ENCODE results near the gene AP1S1.

The AP1S1 gene

GRCh38 chr7:101159696-101160674 is 5.7 kb downstream of the AP1S1 start:
- DNase-seq (ENCODE audit: low read depth), result no peak

DNA sequence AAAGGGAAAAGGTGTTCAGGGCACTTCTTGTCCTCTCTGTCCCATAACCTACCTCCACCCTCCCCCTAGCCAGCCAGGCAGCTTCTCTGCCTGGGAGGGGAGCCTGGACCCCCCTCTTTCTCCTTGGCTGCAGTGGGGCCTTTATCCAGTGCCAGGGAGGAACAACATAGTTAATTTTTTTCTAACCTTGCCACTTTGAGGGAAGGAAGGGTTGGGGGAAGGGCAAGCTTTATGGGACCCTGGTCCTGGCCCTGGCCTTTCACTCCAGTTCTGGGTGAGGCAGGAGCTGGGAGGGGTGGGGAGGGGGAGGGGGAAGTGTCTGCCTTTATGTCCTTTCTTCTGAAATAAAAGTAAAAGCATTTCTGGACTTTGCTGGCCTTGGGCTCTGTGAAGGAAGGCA is 6.6 kb downstream of the AP1S1 start:
- DNase-seq (ENCODE audit: low read depth), result no peak

DNA sequence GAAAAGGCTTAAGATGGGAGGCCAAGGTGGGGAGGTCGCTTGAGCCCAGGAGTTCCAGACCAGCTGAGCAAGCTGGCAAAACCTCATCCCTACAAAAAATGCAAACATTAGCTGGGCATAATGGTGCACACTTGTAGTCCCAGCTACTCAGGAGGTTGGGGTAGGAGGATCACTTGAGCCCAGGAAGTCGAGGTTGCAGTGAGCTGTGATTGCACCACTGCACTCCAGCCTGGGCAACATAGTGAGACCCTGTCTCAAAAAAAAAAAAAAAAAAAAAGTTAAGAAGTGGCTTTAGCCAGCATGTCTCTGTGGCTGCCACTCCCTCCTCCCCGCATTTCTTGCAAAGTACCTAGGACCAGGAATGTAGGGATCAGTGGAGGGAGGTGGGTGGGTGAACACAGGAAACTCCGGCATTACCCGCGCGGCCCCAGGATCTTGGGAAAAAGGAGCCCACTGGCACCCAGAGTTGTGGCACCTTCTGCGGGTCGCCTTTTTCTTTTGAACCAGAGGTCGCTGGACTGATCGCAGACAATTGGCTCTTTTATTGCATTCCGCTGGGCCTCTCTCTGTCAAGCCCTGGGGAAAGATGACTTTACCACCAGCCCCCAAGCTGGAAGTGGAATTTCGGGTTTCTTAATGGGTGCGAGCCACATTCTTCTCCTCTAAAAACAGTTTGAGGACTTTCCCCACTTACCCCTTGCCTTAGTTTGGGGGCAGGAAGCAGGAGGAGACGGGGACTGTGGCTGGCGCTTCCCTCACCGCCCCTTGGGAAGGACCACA is 7.6 kb downstream of the AP1S1 start:
- no peak for DNase-seq (ENCODE audit: low read depth)

DNA sequence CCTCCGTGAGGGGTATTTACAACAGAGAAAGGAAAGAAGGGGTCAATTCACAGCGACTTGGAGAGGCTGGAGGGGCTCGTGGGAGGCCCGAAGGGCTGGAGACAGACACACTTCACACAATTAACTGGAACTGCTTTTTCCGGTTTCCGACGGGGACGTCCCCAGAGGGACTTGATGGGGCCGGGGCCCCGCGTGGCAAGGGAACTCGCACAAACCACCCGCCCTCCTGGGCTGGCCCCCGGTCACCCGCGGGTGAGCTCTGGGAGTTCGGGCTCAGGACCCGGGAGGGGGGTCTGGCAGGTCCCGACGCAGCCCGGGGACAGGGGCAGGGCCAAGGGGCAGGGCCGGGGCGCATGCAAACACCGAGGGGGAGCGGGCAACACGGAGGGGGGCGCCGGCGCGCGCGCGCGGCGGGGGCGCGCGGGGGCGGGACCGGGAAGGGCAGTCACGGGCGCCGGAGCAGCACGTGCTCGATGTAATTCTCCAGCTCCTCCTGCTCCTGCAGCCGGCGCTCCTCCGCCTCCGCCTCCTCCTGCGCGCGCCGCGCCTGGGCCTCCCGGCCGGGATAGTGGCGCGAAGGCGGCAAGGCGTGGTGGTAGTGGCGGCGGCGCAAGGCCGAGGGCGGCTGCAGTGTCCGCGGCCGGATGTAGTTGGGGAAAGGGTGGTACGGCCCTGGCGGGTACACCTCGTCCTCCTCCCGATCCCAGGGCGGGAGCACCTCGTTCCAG is 8.4 kb downstream of the AP1S1 start:
- no peak for DNase-seq (ENCODE audit: low read depth)

DNA sequence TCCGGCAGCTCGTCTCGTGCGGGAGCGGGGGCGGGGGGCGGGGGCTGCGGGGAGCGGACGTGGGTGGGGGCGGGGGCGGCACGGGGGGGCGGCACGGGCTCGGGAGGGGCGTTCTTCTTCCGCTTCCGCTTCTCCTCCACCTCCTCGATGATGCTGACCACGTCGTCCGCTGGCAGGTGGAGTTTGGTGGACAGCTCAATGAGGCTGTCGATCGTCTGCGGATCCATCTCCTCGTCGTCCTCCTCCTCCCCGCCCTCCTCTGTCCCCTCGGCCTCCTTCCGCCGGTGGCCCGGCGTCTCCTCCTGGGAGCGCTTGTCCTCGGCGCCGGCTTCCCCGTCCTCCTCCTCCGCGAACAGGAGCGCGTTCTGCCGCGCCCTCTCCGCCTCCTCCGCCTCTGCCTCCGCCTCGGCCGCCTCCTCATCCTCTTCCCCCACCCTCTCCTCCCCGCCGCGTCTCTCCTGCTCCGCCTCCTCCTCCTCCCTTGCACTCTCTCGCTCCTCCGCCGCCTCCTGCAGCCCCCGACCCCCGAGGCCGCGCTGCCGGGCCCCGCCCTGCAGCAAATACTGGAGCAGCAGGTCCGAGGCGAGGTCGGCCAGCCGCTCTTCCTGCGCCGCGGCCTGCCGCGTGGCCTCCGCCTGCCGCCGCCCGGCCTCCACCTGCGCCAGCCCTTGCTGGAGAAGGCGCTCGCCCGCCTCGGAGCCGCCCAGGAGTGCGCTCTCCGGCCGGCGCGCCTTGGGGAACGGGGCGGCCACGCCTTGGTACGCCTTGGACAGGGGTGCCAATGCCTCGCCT is 9.2 kb downstream of the AP1S1 start:
- DNase-seq (ENCODE audit: low read depth), result no peak

- DNase-seq (ENCODE audit: low read depth), result no peak
Observed at GRCh38 chr7:101164071-101164840, 10.0 kb downstream of the AP1S1 start.

DNA sequence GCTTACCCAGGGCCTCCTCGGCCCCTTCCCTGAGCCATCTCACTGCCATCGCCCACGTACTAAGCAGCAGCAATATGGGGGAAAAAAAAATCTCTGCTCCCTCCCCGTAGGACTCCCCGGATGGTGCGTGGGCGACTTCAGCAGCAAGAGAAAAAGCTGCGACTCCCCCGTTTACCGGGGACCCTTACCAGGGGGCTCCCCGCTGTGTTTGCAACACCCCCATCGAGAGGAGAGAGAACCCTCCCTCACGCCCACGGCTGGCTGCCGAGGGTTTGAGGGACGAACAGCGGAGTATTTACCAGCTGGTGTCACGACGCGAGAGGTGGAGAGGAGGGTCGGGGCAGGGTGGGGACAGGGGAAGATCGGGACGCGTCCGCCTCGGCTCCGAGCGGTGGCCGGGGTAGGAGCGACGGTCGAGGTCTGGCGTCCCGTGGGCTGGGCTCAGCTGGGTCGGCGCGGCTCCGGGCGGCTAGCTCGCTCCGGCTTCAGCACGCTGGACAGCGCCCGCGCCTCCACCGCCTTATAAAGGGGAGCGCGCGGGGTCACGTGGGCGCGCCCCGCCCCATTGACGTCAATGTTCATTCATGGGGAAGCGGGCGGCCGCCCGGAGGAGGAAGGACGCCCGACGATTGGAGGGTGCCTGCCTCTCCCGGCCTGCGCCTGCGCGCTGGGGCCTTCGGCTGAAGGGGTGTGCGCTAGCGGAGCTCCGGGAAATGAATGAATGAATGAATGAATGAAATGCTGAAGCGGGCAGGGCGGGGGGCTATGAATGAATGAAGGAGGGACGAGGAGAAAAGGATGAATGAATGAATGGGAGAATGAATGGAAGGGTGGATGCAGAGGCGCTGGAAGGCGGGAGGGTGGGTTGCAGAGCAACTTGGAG is 11.0 kb downstream of the AP1S1 start, which contains the start of gene VGF:
TSS of gene VGF (minus strand) at position 495 of the 883 bp plus-strand sequence. CDS start 726 bp downstream, outside the sequence.
- DNase-seq (ENCODE audit: low read depth), result peak; percentile 88

- DNase-seq (ENCODE audit: low read depth), result no peak
Observed at GRCh38 chr7:101165958-101166647, 11.8 kb downstream of the AP1S1 start.

DNA sequence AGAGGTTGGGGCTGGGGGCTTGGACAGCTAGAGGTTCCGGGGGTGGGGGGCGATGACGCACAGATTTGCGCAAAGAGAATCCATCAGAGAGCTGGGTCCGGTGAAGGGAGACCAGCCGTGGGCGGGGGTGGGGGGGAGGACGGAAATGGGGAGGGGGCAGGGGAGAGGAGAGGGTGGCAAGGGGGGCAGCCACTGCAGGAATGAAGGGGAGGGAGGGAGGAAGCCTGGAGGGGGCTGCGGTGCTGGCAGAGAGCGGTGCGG is 12.3 kb downstream of the AP1S1 start:
- no peak for DNase-seq (ENCODE audit: low read depth)

DNA sequence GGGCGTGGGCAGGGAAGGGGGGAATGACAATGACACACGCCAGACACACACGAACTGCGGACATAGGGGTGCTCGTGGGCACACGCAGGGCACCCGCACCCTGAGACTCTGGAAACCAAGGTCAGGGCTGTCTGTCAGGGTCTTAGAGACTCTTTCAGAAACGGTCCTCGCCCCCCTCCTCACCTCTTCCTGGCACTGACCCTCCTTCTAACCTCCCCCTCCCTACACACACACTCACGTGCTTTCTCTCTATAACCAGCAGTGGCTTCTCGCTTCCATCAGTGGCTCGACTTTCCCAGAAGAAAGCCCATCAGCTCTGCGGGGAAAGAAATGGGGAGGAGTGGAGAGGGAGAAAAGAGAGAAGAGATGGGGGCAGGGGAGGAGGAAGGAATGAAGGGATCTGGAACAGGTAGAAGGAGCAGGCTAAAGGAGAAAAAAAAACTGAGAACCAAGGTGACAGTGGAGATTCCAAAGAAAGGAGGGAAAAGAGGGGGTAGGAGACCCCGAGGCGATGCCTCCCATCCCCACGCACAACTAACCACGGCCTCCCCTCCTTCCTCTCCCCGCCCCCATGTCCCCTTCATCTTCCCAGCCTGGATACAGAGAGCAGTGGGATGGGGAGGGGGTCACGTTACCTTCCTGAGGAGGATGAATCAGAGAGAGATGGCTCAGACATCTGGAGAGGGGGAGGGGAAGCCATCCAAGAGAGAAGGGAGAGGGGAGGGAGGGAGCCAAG is 12.8 kb downstream of the AP1S1 start:
- DNase-seq (ENCODE audit: low read depth), result no peak

- DNase-seq (ENCODE audit: low read depth), result no peak
Observed at GRCh38 chr7:101167645-101168411, 13.6 kb downstream of the AP1S1 start.

- DNase-seq (ENCODE audit: low read depth), result no peak
Observed at GRCh38 chr7:101168412-101169049, 14.3 kb downstream of the AP1S1 start.

DNA sequence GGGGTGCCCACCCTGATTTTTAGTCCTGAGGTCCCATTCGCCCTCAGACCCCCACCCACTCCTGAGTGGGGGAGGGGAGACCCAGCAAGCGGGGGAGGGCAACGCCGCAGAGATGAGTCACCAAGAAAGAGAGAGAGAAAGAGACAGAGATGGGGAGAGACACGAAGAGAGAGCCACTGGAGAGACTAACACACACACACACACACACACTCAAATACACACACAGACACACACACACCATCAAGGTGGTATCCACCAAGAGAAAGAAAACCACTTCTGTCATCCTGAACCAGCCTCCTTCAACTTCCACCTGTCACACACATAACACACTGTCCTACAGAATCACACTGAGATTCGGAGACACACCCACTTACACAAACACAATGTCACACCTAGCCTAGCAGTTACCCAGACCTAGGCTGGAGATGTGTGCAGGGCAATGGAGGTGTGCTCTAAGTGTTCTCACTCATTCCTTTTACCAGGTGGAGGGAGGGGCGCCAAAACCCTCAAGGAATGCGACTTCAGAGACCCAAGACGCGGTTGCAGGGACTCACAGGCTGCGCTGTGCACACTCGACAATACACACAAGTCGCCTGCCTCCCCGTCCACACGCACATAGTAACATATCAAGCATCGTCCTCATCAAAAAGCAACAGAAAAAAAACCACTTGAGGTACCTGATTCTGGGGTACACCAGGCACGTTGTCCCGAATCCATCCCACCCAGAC is 15.0 kb downstream of the AP1S1 start:
- DNase-seq (ENCODE audit: low read depth), result no peak

- DNase-seq (ENCODE audit: low read depth), result no peak
Observed at GRCh38 chr7:101169838-101170551, 15.7 kb downstream of the AP1S1 start.

DNA sequence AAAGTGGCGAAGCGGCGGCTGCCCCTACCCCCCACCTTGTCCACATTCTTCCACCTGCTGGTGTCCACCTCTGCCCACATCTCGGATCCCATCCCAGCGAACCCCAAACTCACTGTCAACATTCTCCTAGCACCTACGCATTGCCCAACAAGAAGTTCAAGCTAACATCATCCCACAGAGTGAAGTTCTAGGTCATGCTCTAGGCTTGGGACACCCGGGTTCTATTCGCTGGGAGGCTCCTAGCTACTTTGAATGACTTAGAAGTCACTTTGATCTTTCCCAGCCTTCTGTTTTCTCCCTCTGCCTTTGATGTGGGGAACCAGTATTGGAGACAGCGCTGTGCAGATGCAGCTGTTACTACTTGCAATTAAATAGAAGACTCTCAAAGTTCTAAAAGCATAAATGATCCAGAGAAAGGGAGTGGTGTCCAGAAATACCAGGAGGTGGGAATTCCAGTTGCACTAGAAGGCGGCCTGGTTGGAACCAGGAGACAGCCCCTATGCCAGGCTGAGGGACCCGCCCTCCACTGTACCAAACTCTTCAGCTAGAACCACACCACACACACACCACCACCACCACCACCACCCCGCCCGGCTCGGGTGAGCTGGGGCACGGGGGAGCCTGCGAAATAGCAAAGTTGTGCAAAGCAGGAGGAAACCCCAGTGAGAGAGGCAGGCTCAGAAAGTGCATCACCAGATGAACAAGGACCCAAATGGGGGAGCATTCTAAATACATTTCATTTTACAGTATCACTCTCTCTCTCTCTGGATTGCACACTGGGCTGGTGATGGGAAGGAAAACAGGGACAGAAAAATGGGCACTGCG is 16.6 kb downstream of the AP1S1 start:
- no peak for DNase-seq (ENCODE audit: low read depth)

All from GM04504 (cell line).